ENCODE data around the gene NUTM2F. TPM values are rescaled to one million over a fixed set of nuclear protein-coding genes. Genes with fewer than 3 reads are reported as not detected.
"Not testable (repeated sequence)": the region's sequence is repeated elsewhere in the genome, so short reads cannot be mapped to it uniquely, and the experiment has no call there.

Gene NUTM2F
- total RNA-seq (2013), result not detected
- not detected for polyA plus RNA-seq
- polyA minus RNA-seq, result not detected in 2 replicates
- 0 to 0.35 (median 0) reads per million in 11 experiments for total RNA-seq

- H3K4me3 ChIP-seq (replicated peaks in 1 of 3; ENCODE audit: low read depth in 2 of 3, low read length in 3 of 3); H2AFZ ChIP-seq (ENCODE audit: insufficient read depth, low read depth, low read length, poor library complexity, severe bottlenecking); H3K4me1 ChIP-seq (ENCODE audit: control insufficient read depth in 1 of 2, insufficient read depth in 2 of 2, low read length in 2 of 2); H3K4me3 Mint-ChIP-seq; intact Hi-C loops (cut with micrococcal nuclease); H3K27me3 Mint-ChIP-seq (ENCODE audit: low read depth in 3 of 3); H3K4me2 ChIP-seq (replicated peaks; ENCODE audit: extremely low read depth, low read length, poor library complexity, severe bottlenecking); H3K36me3 Mint-ChIP-seq; H3K9me3 Mint-ChIP-seq; H3K9me3 ChIP-seq (replicated peaks in 1 of 2; ENCODE audit: control insufficient read depth in 1 of 2, insufficient read depth in 1 of 2, low read length in 2 of 2); H3K27me3 ChIP-seq (ENCODE audit: control insufficient read depth in 2 of 2, insufficient read depth in 2 of 2, low read length in 2 of 2); H3K27ac ChIP-seq (ENCODE audit: low read depth in 1 of 2, low read length in 2 of 2); H3K4me1 Mint-ChIP-seq; H3K79me2 ChIP-seq (ENCODE audit: insufficient read depth, low read length); H3K9ac ChIP-seq (ENCODE audit: insufficient read depth, low read length, poor library complexity, severe bottlenecking); DNase-seq; H3K36me3 ChIP-seq (replicated peaks in 1 of 2; ENCODE audit: control insufficient read depth in 1 of 2, insufficient read depth in 2 of 2, low read length in 2 of 2); H4K20me1 ChIP-seq (ENCODE audit: insufficient read depth, low read length); H3K27ac Mint-ChIP-seq: not testable (repeated sequence)
- no CpG with 5 or more reads among the region's 5 CpGs for WGBS (ENCODE audit: insufficient coverage)
Measured at GRCh38 chr9:94328544-94328943, at the start of gene NUTM2F. Gene NUTM2F, minus strand, starts transcription at chr9:94328644. Its CDS starts 21 bp downstream, at chr9:94328623.

GRCh38 chr9:94375197-94375596 is 46.8 kb upstream of the NUTM2F start:
- H3K9me3 ChIP-seq (replicated peaks in 1 of 2; ENCODE audit: control insufficient read depth in 1 of 2, insufficient read depth in 1 of 2, low read length in 2 of 2); H3K9me3 Mint-ChIP-seq; H3K27me3 Mint-ChIP-seq (ENCODE audit: low read depth in 3 of 3); H3K36me3 ChIP-seq (replicated peaks in 1 of 2; ENCODE audit: control insufficient read depth in 1 of 2, insufficient read depth in 2 of 2, low read length in 2 of 2); H3K27me3 ChIP-seq (ENCODE audit: control insufficient read depth in 2 of 2, insufficient read depth in 2 of 2, low read length in 2 of 2); H3K36me3 Mint-ChIP-seq; H4K20me1 ChIP-seq (ENCODE audit: insufficient read depth, low read length); H2AFZ ChIP-seq (ENCODE audit: insufficient read depth, low read depth, low read length, poor library complexity, severe bottlenecking); intact Hi-C loops (cut with micrococcal nuclease): not testable (repeated sequence)
- peak overlapping the region; percentile 84 to 94 (median 91) for H3K27ac Mint-ChIP-seq
- no CpG with 5 or more reads among the region's 19 CpGs for WGBS (ENCODE audit: insufficient coverage)
- peak overlapping the region; percentile 82 to 89 for H3K4me3 Mint-ChIP-seq
- peak overlapping the region; percentile 39 for H3K4me2 ChIP-seq (replicated peaks; ENCODE audit: extremely low read depth, low read length, poor library complexity, severe bottlenecking)
- H3K9ac ChIP-seq (ENCODE audit: insufficient read depth, low read length, poor library complexity, severe bottlenecking), result peak overlapping the region; percentile 43
- H3K4me3 ChIP-seq (replicated peaks in 1 of 3; ENCODE audit: low read depth in 2 of 3, low read length in 3 of 3), result peak overlapping the region; percentile 37 to 76 (median 45)
- H3K79me2 ChIP-seq (ENCODE audit: insufficient read depth, low read length), result peaks cover 27% of the 10 kb centered on the region
- peak; percentile 15 to 43 (median 29) for DNase-seq
- H3K27ac ChIP-seq (ENCODE audit: low read depth in 1 of 2, low read length in 2 of 2), result peak overlapping the region; percentile 59 to 64
- peaks cover 11 to 13% of the 10 kb centered on the region in 2 donors for H3K4me1 ChIP-seq (ENCODE audit: control insufficient read depth in 1 of 2, insufficient read depth in 2 of 2, low read length in 2 of 2)
- peaks cover 20% of the 10 kb centered on the region for H3K4me1 Mint-ChIP-seq

- Histone ChIP-seq H3K4me3 (replicated peaks in 1 of 3; ENCODE audit: low read depth in 2 of 3, low read length in 3 of 3) (peak overlapping the region; percentile 37 to 76 (median 45)), H3K79me2 (ENCODE audit: insufficient read depth, low read length) (peaks cover 23% of the 10 kb centered on the region), H2AFZ (ENCODE audit: insufficient read depth, low read depth, low read length, poor library complexity, severe bottlenecking) (peak overlapping the region; percentile 59), H3K9ac (ENCODE audit: insufficient read depth, low read length, poor library complexity, severe bottlenecking) (peak overlapping the region; percentile 43), H3K27ac (ENCODE audit: low read depth in 1 of 2, low read length in 2 of 2) (peak overlapping the region; percentile 59 to 78), H3K4me2 (replicated peaks; ENCODE audit: extremely low read depth, low read length, poor library complexity, severe bottlenecking) (peak overlapping the region; percentile 56)
- peak; percentile 79 to 81 (median 81) for DNase-seq
- H3K36me3 Mint-ChIP-seq; H3K27me3 Mint-ChIP-seq (ENCODE audit: low read depth in 3 of 3); H3K36me3 ChIP-seq (replicated peaks in 1 of 2; ENCODE audit: control insufficient read depth in 1 of 2, insufficient read depth in 2 of 2, low read length in 2 of 2); H4K20me1 ChIP-seq (ENCODE audit: insufficient read depth, low read length); intact Hi-C loops (cut with micrococcal nuclease); H3K9me3 ChIP-seq (replicated peaks in 1 of 2; ENCODE audit: control insufficient read depth in 1 of 2, insufficient read depth in 1 of 2, low read length in 2 of 2); H3K27me3 ChIP-seq (ENCODE audit: control insufficient read depth in 2 of 2, insufficient read depth in 2 of 2, low read length in 2 of 2); H3K4me1 ChIP-seq (ENCODE audit: control insufficient read depth in 1 of 2, insufficient read depth in 2 of 2, low read length in 2 of 2); H3K9me3 Mint-ChIP-seq: not testable (repeated sequence)
- peak overlapping the region; percentile 82 to 89 for H3K4me3 Mint-ChIP-seq
- H3K27ac Mint-ChIP-seq, result peak overlapping the region; percentile 84 to 94 (median 91)
- H3K4me1 Mint-ChIP-seq, result peaks cover 17% of the 10 kb centered on the region
- under 1% methylated on average over 51 of the region's 106 CpGs for WGBS (ENCODE audit: insufficient coverage)
Measured at GRCh38 chr9:94374176-94375056, 46.0 kb upstream of the NUTM2F start.

GRCh38 chr9:94373779-94374175 is 45.3 kb upstream of the NUTM2F start:
- Histone ChIP-seq H3K9ac (ENCODE audit: insufficient read depth, low read length, poor library complexity, severe bottlenecking) (peak overlapping the region; percentile 43), H3K4me3 (replicated peaks in 1 of 3; ENCODE audit: low read depth in 2 of 3, low read length in 3 of 3) (peak overlapping the region; percentile 37 to 76 (median 43)), H3K4me2 (replicated peaks; ENCODE audit: extremely low read depth, low read length, poor library complexity, severe bottlenecking) (peak overlapping the region; percentile 56), H3K79me2 (ENCODE audit: insufficient read depth, low read length) (peaks cover 22% of the 10 kb centered on the region), H3K27ac (ENCODE audit: low read depth in 1 of 2, low read length in 2 of 2) (peak overlapping the region; percentile 53 to 78), H2AFZ (ENCODE audit: insufficient read depth, low read depth, low read length, poor library complexity, severe bottlenecking) (peak overlapping the region; percentile 59)
- H3K36me3 ChIP-seq (replicated peaks in 1 of 2; ENCODE audit: control insufficient read depth in 1 of 2, insufficient read depth in 2 of 2, low read length in 2 of 2); H3K4me1 ChIP-seq (ENCODE audit: control insufficient read depth in 1 of 2, insufficient read depth in 2 of 2, low read length in 2 of 2); H3K27me3 Mint-ChIP-seq (ENCODE audit: low read depth in 3 of 3); H3K27me3 ChIP-seq (ENCODE audit: control insufficient read depth in 2 of 2, insufficient read depth in 2 of 2, low read length in 2 of 2); DNase-seq; H3K9me3 Mint-ChIP-seq; intact Hi-C loops (cut with micrococcal nuclease); H3K9me3 ChIP-seq (replicated peaks in 1 of 2; ENCODE audit: control insufficient read depth in 1 of 2, insufficient read depth in 1 of 2, low read length in 2 of 2); H4K20me1 ChIP-seq (ENCODE audit: insufficient read depth, low read length); H3K36me3 Mint-ChIP-seq: not testable (repeated sequence)
- peak overlapping the region; percentile 76 to 79 for H3K4me3 Mint-ChIP-seq
- peaks cover 15% of the 10 kb centered on the region for H3K4me1 Mint-ChIP-seq
- peak overlapping the region; percentile 80 to 94 (median 89) for H3K27ac Mint-ChIP-seq
- no CpG with 5 or more reads among the region's 11 CpGs for WGBS (ENCODE audit: insufficient coverage)

Measured in CD14-positive monocyte (primary cell).